Activated T-helper 1 cell treated with anti-CD3 and anti-CD28 coated beads, Interleukin-12 subunit alpha, Interleukin-12 subunit beta, Interleukin-2, Interleukin-4 antibody, amounts not matched to agents 30 ng/mL and 10 ng/mL and 1 ng/mL, durations not matched to agents 14 hours and 24 hours and 36 hours (primary cell): ENCODE measurements around the gene UQCRHL. TPM values are rescaled to one million over a fixed set of nuclear protein-coding genes. Genes with fewer than 3 reads are reported as not detected.
A peak's percentile ranks its signal among the peaks of the same experiment; 100 is the strongest.
"Not testable (repeated sequence)": the region's sequence is repeated elsewhere in the genome, so short reads cannot be mapped to it uniquely, and the experiment has no call there.

Experiments used
- DNase-seq: peaks from one replicate; pipeline ENCODE4 v3.0.0; 2021; ENCODE audit warnings: low spot score
- H3K27ac Mint-ChIP-seq: one replicate; pipeline ENCODE4 v1.8.0; 2021; ENCODE audit warnings: mild to moderate bottlenecking, mixed read lengths
- H3K27me3 Mint-ChIP-seq: one replicate; pipeline ENCODE4 v1.8.0; 2022; ENCODE audit warnings: mild to moderate bottlenecking, moderate library complexity, mixed read lengths; ENCODE audit not compliant: insufficient read depth
- H3K36me3 Mint-ChIP-seq: one replicate; pipeline ENCODE4 v1.8.0; 2021; ENCODE audit warnings: low read depth, mixed read lengths
- H3K4me1 Mint-ChIP-seq: one replicate; pipeline ENCODE4 v1.8.0; 2021; ENCODE audit warnings: low read depth, mixed read lengths
- H3K4me3 Mint-ChIP-seq: one replicate; pipeline ENCODE4 v1.8.0; 2021; ENCODE audit warnings: mild to moderate bottlenecking, moderate library complexity, mixed read lengths
- H3K9me3 Mint-ChIP-seq: one replicate; pipeline ENCODE4 v1.8.0; 2021; ENCODE audit warnings: mixed read lengths
- intact Hi-C: fragments of 100-400 bp; cut with micrococcal nuclease; formaldehyde crosslinking; loops from one replicate; pipeline ENCODE4 v1.15.1; 2024
- total RNA-seq: library from RNA; stranded (reverse); gene quantifications from 2 replicates; pipeline ENCODE4 v1.2.3, GENCODE V29; 2022

UQCRHL gene
- total RNA-seq, 1 donor from 2014 or later: 1.5 TPM

- Mint-ChIP-seq H3K36me3 (peaks cover 11% of the 10 kb centered on the region), H3K4me1 (peaks cover 31% of the 10 kb centered on the region), H3K27ac (peak overlapping the region; percentile 95), H3K4me3 (peak overlapping the region; percentile 94)
- H3K9me3 Mint-ChIP-seq, DNase-seq, H3K27me3 Mint-ChIP-seq: not testable (repeated sequence)
- intact Hi-C loops: loop anchor here (5.0 to 10.0 kb wide), 2 partner anchors 229 to 431 kb away; partner anchors contain the start of gene DDI2
Observed at GRCh38 chr1:15846056-15846455, 38.6 kb upstream of the UQCRHL start.

- DNase-seq: no peak
- intact Hi-C loops: loop anchor here (10.0 kb wide), 1 partner anchor 429 kb away; no protein-coding TSS in a partner anchor
- Mint-ChIP-seq H3K4me1 (peaks cover 10% of the 10 kb centered on the region), H3K36me3 (peaks cover 2% of the 10 kb centered on the region), H3K9me3 (no peaks in the 10 kb centered on the region), H3K27me3 (no peaks in the 10 kb centered on the region), H3K4me3 (no peak overlapping the region), H3K27ac (no peak overlapping the region)
Observed at GRCh38 chr1:15843826-15844572, 36.5 kb upstream of the UQCRHL start.

- Mint-ChIP-seq H3K4me3 (no peak overlapping the region), H3K9me3 (no peaks in the 10 kb centered on the region), H3K36me3 (peaks cover 2% of the 10 kb centered on the region), H3K27me3 (peaks cover 3% of the 10 kb centered on the region), H3K4me1 (peaks cover 9% of the 10 kb centered on the region), H3K27ac (no peak overlapping the region)
- intact Hi-C loops: loop anchor here (10.0 kb wide), 1 partner anchor 1066 kb away; no protein-coding TSS in a partner anchor
- DNase-seq: no peak
Observed at GRCh38 chr1:15838721-15839120, 31.3 kb upstream of the UQCRHL start.

- Mint-ChIP-seq H3K27ac (no peak overlapping the region), H3K4me3 (peak overlapping the region; percentile 42), H3K36me3 (peaks cover 2% of the 10 kb centered on the region), H3K4me1 (peaks cover 13% of the 10 kb centered on the region), H3K27me3 (peaks cover 3% of the 10 kb centered on the region), H3K9me3 (no peaks in the 10 kb centered on the region)
- intact Hi-C loops: loop anchor here (10.0 kb wide), 1 partner anchor 1067 kb away; no protein-coding TSS in a partner anchor
- DNase-seq: no peak
Observed at GRCh38 chr1:15837931-15838330, 30.5 kb upstream of the UQCRHL start.

GRCh38 chr1:15836772-15837669 lies 29.6 kb upstream of the UQCRHL start:
- DNase-seq: peak; percentile 14
- peaks cover 2% of the 10 kb centered on the region for H3K36me3 Mint-ChIP-seq
- intact Hi-C loops: loop anchor here (10.0 kb wide), 1 partner anchor 1068 kb away; no protein-coding TSS in a partner anchor
- H3K4me1 Mint-ChIP-seq: peaks cover 16% of the 10 kb centered on the region
- H3K9me3 Mint-ChIP-seq: no peaks in the 10 kb centered on the region
- H3K27me3 Mint-ChIP-seq: peaks cover 3% of the 10 kb centered on the region
- H3K27ac Mint-ChIP-seq: peak overlapping the region; percentile 99
- H3K4me3 Mint-ChIP-seq: peak overlapping the region; percentile 95

GRCh38 chr1:15836511-15836771 lies 29.0 kb upstream of the UQCRHL start:
- Mint-ChIP-seq H3K4me3 (peak overlapping the region; percentile 95), H3K4me1 (peaks cover 22% of the 10 kb centered on the region), H3K27ac (peak overlapping the region; percentile 99)
- DNase-seq: peak; percentile 3
- H3K27me3 Mint-ChIP-seq, H3K36me3 Mint-ChIP-seq, H3K9me3 Mint-ChIP-seq: not testable (repeated sequence)
- intact Hi-C loops: loop anchor here (10.0 kb wide), 1 partner anchor 1068 kb away; no protein-coding TSS in a partner anchor

- peaks cover 3% of the 10 kb centered on the region for H3K27me3 Mint-ChIP-seq
- peak overlapping the region; percentile 95 for H3K4me3 Mint-ChIP-seq
- intact Hi-C loops: loop anchor here (1.0 to 10.0 kb wide), 5 partner anchors 11 to 1069 kb away; partner anchors contain the start of genes DDI2 and SPEN
Observed at GRCh38 chr1:15835741-15836510, 28.5 kb upstream of the UQCRHL start.

GRCh38 chr1:15835205-15835740 lies 27.8 kb upstream of the UQCRHL start:
- no peak for DNase-seq
- intact Hi-C loops: loop anchor here (1.0 to 10.0 kb wide), 5 partner anchors 12 to 1070 kb away; partner anchors contain the start of genes DDI2 and SPEN
- Mint-ChIP-seq H3K4me1 (peaks cover 24% of the 10 kb centered on the region), H3K27me3 (peaks cover 3% of the 10 kb centered on the region), H3K4me3 (peak overlapping the region; percentile 95), H3K9me3 (no peaks in the 10 kb centered on the region), H3K27ac (peak overlapping the region; percentile 99), H3K36me3 (peaks cover 6% of the 10 kb centered on the region)

More at GRCh38 chr1:15835741-15836510, 28.5 kb upstream of the UQCRHL start:
- Mint-ChIP-seq H3K9me3 (no peaks in the 10 kb centered on the region), H3K4me1 (peaks cover 22% of the 10 kb centered on the region), H3K36me3 (peaks cover 6% of the 10 kb centered on the region), H3K27ac (peak overlapping the region; percentile 99)
- DNase-seq: peak; percentile 99

GRCh38 chr1:15834406-15835204 lies 27.2 kb upstream of the UQCRHL start:
- H3K9me3 Mint-ChIP-seq: no peaks in the 10 kb centered on the region
- H3K27ac Mint-ChIP-seq: peak overlapping the region; percentile 99
- intact Hi-C loops: loop anchor here (1.0 to 10.0 kb wide), 10 partner anchors 13 to 1070 kb away; partner anchors contain the start of genes DDI2, DNAJC16, FBXO42 and SPEN

GRCh38 chr1:15833842-15834405 lies 26.5 kb upstream of the UQCRHL start:
- H3K4me1 Mint-ChIP-seq: peaks cover 34% of the 10 kb centered on the region
- H3K36me3 Mint-ChIP-seq: peaks cover 6% of the 10 kb centered on the region
- intact Hi-C loops: loop anchor here (1.0 to 10.0 kb wide), 8 partner anchors 132 to 1071 kb away; partner anchors contain the start of genes DDI2, DNAJC16, FBXO42 and SZRD1
- peak overlapping the region; percentile 95 for H3K4me3 Mint-ChIP-seq
- H3K9me3 Mint-ChIP-seq: no peaks in the 10 kb centered on the region
- H3K27ac Mint-ChIP-seq: peak overlapping the region; percentile 99
- H3K27me3 Mint-ChIP-seq: peaks cover 3% of the 10 kb centered on the region
- DNase-seq: no peak

More at GRCh38 chr1:15834406-15835204, 27.2 kb upstream of the UQCRHL start:
- peaks cover 31% of the 10 kb centered on the region for H3K4me1 Mint-ChIP-seq
- DNase-seq: peak; percentile 87
- H3K4me3 Mint-ChIP-seq: peak overlapping the region; percentile 95
- peaks cover 6% of the 10 kb centered on the region for H3K36me3 Mint-ChIP-seq
- H3K27me3 Mint-ChIP-seq: peaks cover 3% of the 10 kb centered on the region
